Prostate gland (tissue), 2 donors: ENCODE results near the gene ZNF419.

Experiments used
- CTCF ChIP-seq, 4 experiments: fragments of 200-600 bp in 2 of 4; fragments of 450-650 bp in 2 of 4; sonication (generic) in 2 of 4; IDR thresholded peaks; 1 replicate in 3 of 4; 2 replicates in 1 of 4; pipeline ENCODE4 v1.5.1; 2016 to 2019; ENCODE audit warnings: antibody characterized with exemption in 4 of 4, mild to moderate bottlenecking in 2 of 4, moderate library complexity in 2 of 4
- POLR2A ChIP-seq: fragments of 450-650 bp; IDR thresholded peaks from one replicate; pipeline ENCODE4 v1.6.1; 2016; ENCODE audit warnings: antibody characterized with exemption, mild to moderate bottlenecking

GRCh38 chr19:57466489-57466888, 21.1 kb upstream of the ZNF419 start:
- TF ChIP-seq POLR2A (no peak), CTCF (IDR thresholded peaks at IDR 0.05) (no peak)
